A673 (cell line): ENCODE data around the gene PCIF1. TPM values are rescaled to one million over a fixed set of nuclear protein-coding genes. Genes with fewer than 3 reads are reported as not detected.

Source experiments
- BruUV-seq: library from RNA; stranded (reverse); fragments of 400-500 nt; replicated peaks from 2 replicates; lab custom pipeline; 2021; lab: Mats Ljungman, UMichigan
- CTCF ChIA-PET: fragments of 300-600 bp; sonication (Branson Sonifier 250); formaldehyde crosslinking; loops from one replicate; lab custom pipeline; 2022; ENCODE audit warnings: antibody characterized with exemption; lab: Charles Lee
- POLR2A ChIA-PET: fragments of 300-600 bp; sonication (Branson Sonifier 250); formaldehyde crosslinking; loops from one replicate; lab custom pipeline; 2022; ENCODE audit warnings: antibody characterized with exemption; ENCODE audit not compliant: low non-redundant PET; lab: Charles Lee
- DNase-seq: peaks from one replicate; pipeline ENCODE4 v3.0.0-alpha.2; 2015; ENCODE audit warnings: low spot score
- H3K27ac ChIP-seq: fragments of 200-600 bp; sonication (generic); 2 replicates; pipeline ENCODE4 v1.5.1; 2016; ENCODE audit warnings: mixed run types, low read depth, mild to moderate bottlenecking, mixed read lengths, antibody characterized with exemption, low read length; ENCODE audit not compliant: poor library complexity, severe bottlenecking
- H3K27me3 ChIP-seq: fragments of 200-600 bp; sonication (generic); replicated peaks from 2 replicates; pipeline ENCODE4 v1.6.1; 2017; ENCODE audit warnings: mixed run types, low read depth, mild to moderate bottlenecking, mixed read lengths, antibody characterized with exemption, low read length; ENCODE audit not compliant: insufficient read depth, poor library complexity
- H3K36me3 ChIP-seq: fragments of 200-600 bp; sonication (generic); 2 replicates; pipeline ENCODE4 v1.6.1; 2016; ENCODE audit warnings: mixed run types, mild to moderate bottlenecking, mixed read lengths, antibody characterized with exemption, low read length; ENCODE audit not compliant: insufficient read depth, poor library complexity, severe bottlenecking
- H3K4me1 ChIP-seq: fragments of 200-600 bp; sonication (generic); 2 replicates; pipeline ENCODE4 v1.6.1; 2017; ENCODE audit warnings: mixed run types, mild to moderate bottlenecking, mixed read lengths, antibody characterized with exemption, low read length; ENCODE audit not compliant: insufficient read depth, poor library complexity, severe bottlenecking
- H3K4me3 ChIP-seq: fragments of 200-600 bp; sonication (generic); 2 replicates; pipeline ENCODE4 v1.5.1; 2016; ENCODE audit warnings: low read depth, mixed run types, mild to moderate bottlenecking, mixed read lengths, low read length; ENCODE audit not compliant: poor library complexity, severe bottlenecking
- H3K9me3 ChIP-seq: fragments of 200-600 bp; sonication (generic); 2 replicates; pipeline ENCODE4 v1.6.1; 2016; ENCODE audit warnings: mixed run types, low read depth, mild to moderate bottlenecking, mixed read lengths, antibody characterized with exemption, low read length; ENCODE audit not compliant: poor library complexity, severe bottlenecking
- EZH2 ChIP-seq: fragments of 200-600 bp; sonication (generic); IDR thresholded peaks from 2 replicates; pipeline ENCODE4 v1.6.1; 2017; ENCODE audit warnings: borderline replicate concordance, low read depth, mild to moderate bottlenecking, mixed read lengths, antibody characterized with exemption, low read length; ENCODE audit not compliant: poor library complexity, severe bottlenecking
- intact Hi-C: fragments of 100-400 bp; cut with micrococcal nuclease; formaldehyde crosslinking; loops from one replicate; pipeline ENCODE4 v1.10.0; 2022; ENCODE audit not compliant: unreplicated experiment
- total RNA-seq: library from RNA; stranded (reverse); gene quantifications from 2 replicates; pipeline ENCODE4 v1.2.3, GENCODE V29; 2021
- TF ChIP-seq, protein P1 (sequence below): fragments of 300-800, 200-600 bp; sonication (generic); conservative IDR thresholded peaks from 2 replicates; pipeline ENCODE4 v1.5.1; 2017; ENCODE audit warnings: low read depth, mild to moderate bottlenecking, antibody characterized with exemption, low read length, moderate library complexity, mixed read lengths

Gene PCIF1
- total RNA-seq, 1 experiment from 2014 or later, result 47.5 TPM

DNA sequence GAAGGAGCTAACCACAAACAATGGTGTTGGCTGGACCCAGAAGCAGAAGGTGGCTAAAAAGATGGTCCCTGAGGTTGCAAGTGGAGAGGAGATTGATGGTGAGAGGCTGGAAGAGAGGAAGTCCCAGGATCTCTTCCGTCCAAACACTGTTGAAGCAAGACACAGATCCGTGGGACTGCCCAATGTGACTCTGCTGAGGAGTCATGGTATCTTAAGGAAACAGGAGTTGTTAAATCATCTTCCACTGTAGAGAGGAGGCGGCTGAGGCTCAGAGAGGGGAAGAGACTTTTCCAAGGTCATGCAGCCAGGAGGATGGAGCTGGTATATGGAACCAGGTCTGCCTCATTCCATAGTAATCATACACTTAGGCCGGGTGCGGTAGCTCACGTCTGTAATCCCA is 41.6 kb downstream of the PCIF1 start:
- no peaks in the 10 kb centered on the region for H3K27me3 ChIP-seq
- no peaks in the 10 kb centered on the region for H3K4me1 ChIP-seq
- intact Hi-C loops, result no loop called here
- no peak for DNase-seq
- no peaks in the 10 kb centered on the region for H3K9me3 ChIP-seq
- no TSS peak for BruUV-seq
- POLR2A ChIA-PET, result no interaction called here
- CTCF ChIA-PET, result interaction anchor here (0.9 kb wide), 1 partner anchor 10 kb away, joined by 3 read pairs; no protein-coding TSS in a partner anchor
- no peak overlapping the region for H3K4me3 ChIP-seq
- H3K36me3 ChIP-seq, result no peaks in the 10 kb centered on the region
- H3K27ac ChIP-seq, result no peak overlapping the region
- TF ChIP-seq, protein P1, sequence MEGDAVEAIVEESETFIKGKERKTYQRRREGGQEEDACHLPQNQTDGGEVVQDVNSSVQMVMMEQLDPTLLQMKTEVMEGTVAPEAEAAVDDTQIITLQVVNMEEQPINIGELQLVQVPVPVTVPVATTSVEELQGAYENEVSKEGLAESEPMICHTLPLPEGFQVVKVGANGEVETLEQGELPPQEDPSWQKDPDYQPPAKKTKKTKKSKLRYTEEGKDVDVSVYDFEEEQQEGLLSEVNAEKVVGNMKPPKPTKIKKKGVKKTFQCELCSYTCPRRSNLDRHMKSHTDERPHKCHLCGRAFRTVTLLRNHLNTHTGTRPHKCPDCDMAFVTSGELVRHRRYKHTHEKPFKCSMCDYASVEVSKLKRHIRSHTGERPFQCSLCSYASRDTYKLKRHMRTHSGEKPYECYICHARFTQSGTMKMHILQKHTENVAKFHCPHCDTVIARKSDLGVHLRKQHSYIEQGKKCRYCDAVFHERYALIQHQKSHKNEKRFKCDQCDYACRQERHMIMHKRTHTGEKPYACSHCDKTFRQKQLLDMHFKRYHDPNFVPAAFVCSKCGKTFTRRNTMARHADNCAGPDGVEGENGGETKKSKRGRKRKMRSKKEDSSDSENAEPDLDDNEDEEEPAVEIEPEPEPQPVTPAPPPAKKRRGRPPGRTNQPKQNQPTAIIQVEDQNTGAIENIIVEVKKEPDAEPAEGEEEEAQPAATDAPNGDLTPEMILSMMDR, result no peak
- TF ChIP-seq EZH2, result no peak

DNA sequence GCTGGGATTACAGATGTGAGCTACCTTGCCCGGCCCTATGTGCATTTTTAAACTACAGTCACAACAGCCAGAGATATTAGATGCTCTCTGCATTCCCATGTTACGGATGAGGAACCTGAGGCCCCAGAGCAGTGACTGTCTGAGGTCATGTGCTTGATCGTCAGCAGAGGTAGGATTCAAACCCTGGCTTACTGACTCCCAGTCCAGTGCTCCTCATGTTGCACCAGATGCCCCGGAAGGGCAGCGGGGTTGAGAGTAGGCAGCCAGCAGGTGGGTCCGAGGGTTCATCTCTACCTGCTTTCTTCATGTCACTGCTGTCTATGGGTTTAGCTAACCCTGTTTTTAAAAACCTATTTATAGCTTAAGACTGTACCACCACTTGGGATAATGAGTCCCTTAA is 46.8 kb downstream of the PCIF1 start:
- Histone ChIP-seq H3K4me1 (no peaks in the 10 kb centered on the region), H3K9me3 (no peaks in the 10 kb centered on the region), H3K36me3 (no peaks in the 10 kb centered on the region), H3K4me3 (no peak overlapping the region), H3K27me3 (no peaks in the 10 kb centered on the region), H3K27ac (no peak overlapping the region)
- POLR2A ChIA-PET, result interaction anchor here (0.8 kb wide), 1 partner anchor 28 kb away, joined by 7 read pairs; no protein-coding TSS in a partner anchor
- DNase-seq, result no peak
- TF ChIP-seq, protein P1, result no peak
- TF ChIP-seq EZH2, result no peak
- intact Hi-C loops, result no loop called here
- BruUV-seq, result no TSS peak
- CTCF ChIA-PET, result no interaction called here

DNA sequence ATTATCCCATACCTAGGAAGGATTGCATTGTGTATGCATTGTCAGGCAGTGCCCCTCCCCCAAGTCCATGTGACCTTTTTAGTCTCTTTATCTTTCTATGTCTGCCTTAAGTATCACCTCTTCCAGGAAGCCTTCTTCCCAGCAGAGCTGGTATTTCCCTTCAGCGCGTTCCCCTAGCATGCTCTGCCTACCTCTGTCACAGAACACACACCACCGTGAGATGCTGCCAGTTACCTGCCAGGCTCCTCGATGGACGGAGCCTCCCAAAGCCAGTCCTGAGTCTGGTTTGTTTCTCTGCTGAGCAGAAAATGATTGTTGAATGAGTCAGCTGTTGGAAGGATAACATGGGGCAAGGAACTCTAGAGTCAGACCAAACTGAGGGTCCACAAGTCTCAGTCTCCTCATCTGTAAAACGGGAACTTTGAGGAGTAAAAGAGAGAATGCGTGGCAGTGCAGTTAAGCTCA is 48.8 kb downstream of the PCIF1 start:
- CTCF ChIA-PET, result interaction anchor here (1.2 kb wide), 1 partner anchor 31 kb away, joined by 3 read pairs; no protein-coding TSS in a partner anchor
- no peak for DNase-seq
- no peak overlapping the region for H3K4me3 ChIP-seq
- no peak overlapping the region for H3K27ac ChIP-seq
- POLR2A ChIA-PET, result no interaction called here
- no peaks in the 10 kb centered on the region for H3K36me3 ChIP-seq
- no peak for TF ChIP-seq EZH2
- TF ChIP-seq, protein P1, result no peak
- no peaks in the 10 kb centered on the region for H3K27me3 ChIP-seq
- H3K4me1 ChIP-seq, result no peaks in the 10 kb centered on the region
- intact Hi-C loops, result no loop called here
- no TSS peak for BruUV-seq
- no peaks in the 10 kb centered on the region for H3K9me3 ChIP-seq
